HG02840 (cell line): ENCODE measurements around the gene CUZD1.

Source experiments
- ATAC-seq: cut with Tn5 transposase; IDR thresholded peaks from one replicate; pipeline ENCODE4 v1.9.1; 2021; ENCODE audit warnings: mild to moderate bottlenecking, moderate library complexity, moderate number of reproducible peaks; ENCODE audit not compliant: unreplicated experiment, low FRiP score

The CUZD1 gene

DNA sequence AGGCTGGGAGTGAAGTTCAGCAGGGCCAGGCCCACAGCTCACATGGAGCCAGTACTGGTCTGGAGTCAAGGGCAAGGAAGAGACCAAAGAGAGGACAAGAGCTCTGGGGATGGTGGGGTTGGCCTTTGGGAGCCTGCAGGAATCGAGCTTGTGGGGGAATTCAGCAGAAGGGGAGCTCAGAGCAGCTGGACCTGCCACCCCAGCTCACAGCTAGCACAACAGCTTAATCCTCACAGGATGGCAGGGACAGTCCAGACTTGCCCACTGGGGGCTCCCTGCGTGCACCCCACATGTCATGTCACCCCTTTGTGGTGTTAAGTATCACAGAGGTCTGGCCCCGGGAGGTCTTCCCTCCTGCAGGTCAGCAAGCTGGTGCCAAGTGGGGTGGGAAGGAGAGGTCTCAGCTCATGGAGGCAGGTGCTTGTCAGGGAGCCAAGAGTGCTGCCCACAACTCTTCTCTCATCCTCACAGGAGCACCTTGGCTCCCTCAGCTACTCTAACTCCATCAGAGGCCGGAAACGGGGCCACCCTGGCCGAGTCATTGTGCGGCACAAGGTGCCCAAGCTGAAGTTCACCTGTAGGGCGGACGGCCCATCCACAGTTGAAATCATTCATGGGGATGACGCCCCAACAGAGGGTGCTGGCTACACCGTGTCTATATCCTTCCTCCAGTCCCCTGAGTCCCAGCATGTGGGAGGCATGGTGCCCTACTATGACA is 22.5 kb downstream of the CUZD1 start:
- no peak for ATAC-seq

DNA sequence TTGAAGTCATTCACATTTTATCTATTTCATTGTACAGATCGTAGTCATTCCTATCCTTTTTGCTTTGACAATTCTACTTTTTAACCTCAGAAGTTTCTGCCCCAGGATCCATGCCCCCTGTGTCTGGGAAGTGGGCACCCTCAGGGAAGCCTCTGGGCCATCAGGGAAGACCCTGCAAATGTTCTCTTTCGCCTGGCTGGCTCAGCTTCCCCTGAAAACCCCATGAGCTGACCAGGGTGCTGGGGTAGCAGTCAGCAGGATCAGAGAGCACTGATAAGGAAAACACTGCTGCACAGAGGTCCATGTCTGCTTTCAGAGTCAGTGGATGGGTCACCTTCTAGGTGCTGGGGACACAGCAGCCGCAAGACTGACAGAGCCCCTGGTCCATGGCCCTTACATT is 23.8 kb downstream of the CUZD1 start:
- ATAC-seq, result no peak

DNA sequence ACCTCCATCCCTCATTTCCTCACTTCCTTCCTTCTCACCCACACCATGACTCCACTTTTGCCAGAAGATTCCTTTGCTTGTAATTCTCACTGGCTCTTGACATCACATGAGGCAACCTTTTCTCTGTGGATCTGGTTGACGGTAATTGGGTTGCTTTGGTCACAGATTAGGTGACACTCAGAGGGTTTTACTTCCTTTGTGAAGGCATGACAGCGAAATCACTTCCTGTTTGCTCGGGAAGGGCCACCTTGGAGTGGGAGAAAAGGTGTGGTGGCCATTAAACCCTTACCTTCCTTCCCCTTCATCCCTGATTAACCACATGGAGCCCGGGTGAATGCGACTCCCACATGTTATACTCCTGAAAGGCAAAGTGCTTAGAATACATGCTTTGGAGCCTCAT is 30.2 kb downstream of the CUZD1 start:
- ATAC-seq, result no peak

DNA sequence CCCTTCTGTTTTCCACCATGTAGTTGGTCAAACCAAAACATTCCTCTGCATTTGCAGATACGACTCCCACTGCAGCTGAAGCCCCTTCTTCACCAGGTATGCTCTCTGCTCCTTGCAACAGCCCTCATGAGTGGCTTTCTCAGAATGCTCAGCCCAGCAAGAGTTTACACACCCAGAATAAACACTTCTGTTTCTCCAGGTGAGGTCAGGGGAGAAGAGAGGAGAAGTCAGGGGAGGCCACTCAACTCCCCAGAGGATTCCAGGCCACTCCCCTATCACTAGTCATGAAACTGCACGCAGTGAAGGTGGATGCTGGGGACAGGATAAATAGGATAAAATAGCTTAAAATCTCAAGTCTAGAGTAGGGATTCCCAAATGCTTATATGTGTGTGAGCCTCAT is 31.2 kb downstream of the CUZD1 start:
- ATAC-seq, result no peak

DNA sequence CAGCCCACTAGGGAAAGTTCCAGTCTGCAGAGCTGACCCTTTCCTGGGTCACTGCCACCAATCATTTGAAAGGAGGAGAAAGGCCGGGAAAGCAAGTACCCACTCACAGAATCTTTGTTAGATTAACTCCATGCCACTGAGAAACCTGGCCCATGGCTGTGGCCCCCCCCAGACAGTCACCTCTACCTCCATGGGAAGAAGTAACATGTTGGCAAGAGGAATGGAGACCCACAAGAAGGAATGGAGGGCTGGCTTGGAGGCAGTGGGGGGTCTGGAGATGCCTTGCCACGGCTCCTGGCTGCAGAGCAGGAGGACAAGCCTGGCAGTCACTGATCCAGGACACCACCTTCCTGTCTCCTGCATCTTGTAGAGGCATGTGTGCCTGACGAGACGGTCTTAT is 32.9 kb downstream of the CUZD1 start:
- no peak for ATAC-seq

DNA sequence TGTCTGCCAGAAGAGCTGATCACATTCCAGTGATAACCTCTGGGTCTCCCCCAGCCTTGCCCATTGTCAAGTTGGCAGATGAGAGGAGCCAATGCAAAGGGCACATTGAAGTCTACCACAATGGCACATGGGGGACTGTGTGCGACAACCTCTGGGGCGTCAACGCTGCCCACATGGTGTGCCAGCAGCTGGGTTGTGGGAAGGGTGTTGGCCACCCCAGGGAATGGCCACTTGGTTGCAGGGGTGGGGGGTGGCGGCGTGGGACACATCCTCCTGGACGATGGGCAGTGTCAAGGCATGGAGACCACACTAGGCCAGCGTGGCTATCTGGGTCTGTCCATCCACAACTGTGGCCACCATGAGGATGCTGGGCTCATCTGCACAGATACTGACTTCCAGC is 43.4 kb downstream of the CUZD1 start:
- no peak for ATAC-seq

DNA sequence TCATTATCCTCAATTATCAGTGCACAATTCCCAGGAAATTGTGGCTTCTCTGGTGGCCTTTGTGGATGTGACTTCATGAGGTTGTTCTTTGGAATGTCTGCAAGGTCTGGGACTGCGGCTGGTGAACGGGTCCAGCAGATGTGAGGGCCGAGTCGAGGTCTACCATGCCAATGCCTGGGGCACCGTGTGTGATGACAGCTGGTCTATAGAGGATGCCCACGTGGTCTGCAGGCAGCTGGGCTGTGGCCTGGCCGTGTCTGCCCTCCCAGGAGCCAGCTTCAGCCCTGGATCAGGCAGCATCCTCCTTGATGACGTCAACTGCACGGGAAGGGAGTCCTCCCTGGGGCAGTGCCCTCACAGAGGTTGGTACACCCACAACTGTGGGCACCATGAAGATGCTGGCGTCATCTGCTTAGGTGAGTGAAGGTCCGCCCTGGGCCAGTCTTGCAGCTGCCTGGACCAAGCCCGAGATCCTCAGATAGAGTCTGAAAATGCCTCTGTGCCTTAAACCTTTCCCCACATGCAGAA is 46.9 kb downstream of the CUZD1 start:
- ATAC-seq, result no peak

DNA sequence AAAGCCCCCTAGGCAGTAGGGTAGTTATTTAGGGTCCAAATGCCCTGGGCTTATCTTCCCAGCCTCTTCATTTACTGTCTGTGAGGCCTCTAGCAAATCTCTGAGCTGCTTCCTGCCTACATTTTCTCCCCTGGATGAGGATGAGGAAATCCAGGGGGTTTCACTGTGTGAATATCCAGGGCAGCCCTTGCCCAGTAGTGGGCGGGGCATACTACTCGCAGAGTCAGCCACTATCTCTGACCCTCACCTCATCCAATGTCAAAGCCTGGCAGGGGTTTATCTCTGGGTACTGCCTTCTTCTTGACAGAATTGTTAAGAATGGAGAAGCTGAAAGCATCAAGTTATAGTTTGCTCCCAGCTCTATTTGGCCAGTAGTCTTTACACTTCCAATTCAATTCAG is 48.9 kb downstream of the CUZD1 start:
- ATAC-seq, result no peak

DNA sequence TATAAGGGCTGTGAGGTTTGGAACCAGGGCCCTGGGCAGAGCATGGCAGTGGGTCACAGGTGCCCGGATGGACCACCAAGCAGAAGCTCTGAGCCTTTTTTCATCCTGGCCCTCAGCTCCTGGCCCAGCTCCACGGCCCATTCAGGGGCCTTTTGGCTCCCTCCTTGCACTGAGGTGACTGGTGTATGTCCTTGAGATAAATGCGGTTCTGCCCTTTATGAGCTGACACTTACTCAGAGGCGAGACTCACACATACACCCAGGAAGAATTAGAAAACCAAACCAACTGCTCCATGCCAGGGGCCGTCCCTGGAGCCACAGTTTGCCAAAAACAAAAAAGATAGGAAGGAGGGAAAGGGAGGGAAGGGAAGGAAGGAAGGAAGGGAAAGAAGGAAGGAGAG is 49.7 kb downstream of the CUZD1 start:
- no peak for ATAC-seq

DNA sequence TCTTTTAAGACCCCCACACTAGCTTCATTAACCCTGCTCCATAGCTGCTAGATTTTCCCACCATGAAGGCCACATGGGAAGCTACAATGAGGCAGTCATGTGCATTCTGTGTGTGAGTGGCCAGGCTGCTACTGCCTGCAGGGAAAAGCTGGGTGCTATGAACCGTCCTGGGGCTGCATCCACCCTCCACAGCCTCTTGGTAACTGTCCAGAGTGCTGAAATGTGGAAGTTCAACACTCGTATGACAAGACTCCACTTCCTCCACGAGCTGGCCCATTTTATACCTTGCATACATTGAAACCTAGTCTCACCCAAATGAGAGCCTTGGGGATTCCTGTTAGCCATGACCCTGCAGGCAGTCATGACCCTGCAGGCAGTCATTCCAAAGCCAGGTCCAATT is 59.4 kb downstream of the CUZD1 start:
- ATAC-seq, result no peak

DNA sequence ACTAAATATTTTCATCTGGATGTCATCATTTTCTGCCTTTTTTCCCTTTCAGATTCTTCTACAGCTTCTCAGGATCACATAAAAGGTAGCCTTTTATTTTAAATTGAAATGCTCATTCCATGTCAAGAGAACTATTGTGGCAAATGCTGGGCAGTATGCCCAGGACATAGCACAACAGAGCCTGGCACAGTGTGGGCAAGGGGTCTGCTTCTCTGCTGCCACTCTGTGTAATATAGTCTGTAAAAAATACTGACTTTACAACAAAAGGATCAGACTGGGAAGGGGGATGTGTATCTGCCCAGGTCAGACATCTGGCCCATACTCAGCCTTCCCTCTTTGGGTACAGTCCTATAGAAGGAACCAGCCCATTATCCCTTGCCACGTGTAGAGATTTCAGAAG is 62.7 kb downstream of the CUZD1 start:
- ATAC-seq, result no peak
